GM23338 (cell line): Measurements from ENCODE around the gene CPA3. TPM values are rescaled to one million over a fixed set of nuclear protein-coding genes. Genes with fewer than 3 reads are reported as not detected.

Source experiments
- ATAC-seq: fragments of 200-7000 bp; cut with Tn5 transposase; 3 replicates; pipeline ENCODE4 v1.9.1; 2020
- DNase-seq: peaks from one replicate; pipeline ENCODE4 v3.0.0-alpha.2; 2015; ENCODE audit warnings: low spot score
- H2AFZ ChIP-seq: fragments of 200-600 bp; sonication (generic); 2 replicates; pipeline ENCODE4 v1.8.0; 2016; ENCODE audit warnings: antibody characterized with exemption, mild to moderate bottlenecking, moderate library complexity
- H3F3A ChIP-seq: fragments of 200-600 bp; sonication (generic); replicated peaks from 2 replicates; pipeline ENCODE4 v1.8.0; 2017; ENCODE audit warnings: antibody characterized with exemption, mixed run types, low read depth
- H3K27ac ChIP-seq: fragments of 200-600 bp; sonication (generic); 2 replicates; pipeline ENCODE4 v1.6.1; 2016; ENCODE audit warnings: low read depth
- H3K27me3 ChIP-seq: fragments of 200-600 bp; sonication (generic); 2 replicates; pipeline ENCODE4 v1.8.0; 2016; ENCODE audit warnings: mild to moderate bottlenecking, mixed run types, moderate library complexity; ENCODE audit not compliant: insufficient read depth
- H3K36me3 ChIP-seq: fragments of 200-600 bp; sonication (generic); 2 replicates; pipeline ENCODE4 v1.8.0; 2016; ENCODE audit warnings: mild to moderate bottlenecking; ENCODE audit not compliant: insufficient read depth
- H3K4me1 ChIP-seq: fragments of 200-600 bp; sonication (generic); 2 replicates; pipeline ENCODE4 v1.8.0; 2016; ENCODE audit warnings: mild to moderate bottlenecking, moderate library complexity; ENCODE audit not compliant: insufficient read depth
- H3K4me2 ChIP-seq: fragments of 200-600 bp; sonication (generic); 2 replicates; pipeline ENCODE4 v1.7.1; 2017; ENCODE audit warnings: mixed run types
- H3K4me3 ChIP-seq: fragments of 200-600 bp; sonication (generic); 2 replicates; pipeline ENCODE4 v1.6.1; 2016; ENCODE audit warnings: mixed run types
- H3K79me2 ChIP-seq: fragments of 200-600 bp; sonication (generic); replicated peaks from 2 replicates; pipeline ENCODE4 v1.8.0; 2017; ENCODE audit warnings: mild to moderate bottlenecking; ENCODE audit not compliant: insufficient read depth
- H3K9me2 ChIP-seq: fragments of 200-600 bp; sonication (generic); 2 replicates; pipeline ENCODE4 v1.8.0; 2017; ENCODE audit not compliant: insufficient read depth
- H4K20me1 ChIP-seq: fragments of 200-600 bp; sonication (generic); replicated peaks from 2 replicates; pipeline ENCODE4 v1.8.0; 2017; ENCODE audit warnings: mild to moderate bottlenecking; ENCODE audit not compliant: insufficient read depth
- H3K27ac Mint-ChIP-seq: 2 replicates; pipeline ENCODE4 v1.8.0; 2020; ENCODE audit warnings: inconsistent platforms, mild to moderate bottlenecking, moderate library complexity, mixed read lengths
- H3K27me3 Mint-ChIP-seq: 3 replicates; pipeline ENCODE4 v1.8.0; 2022; ENCODE audit warnings: low read depth, mild to moderate bottlenecking, moderate library complexity, mixed read lengths, inconsistent platforms; ENCODE audit not compliant: insufficient read depth, poor library complexity
- H3K36me3 Mint-ChIP-seq: 3 replicates; pipeline ENCODE4 v1.8.0; 2021; ENCODE audit warnings: low read depth, mild to moderate bottlenecking, inconsistent platforms, moderate library complexity, mixed read lengths
- H3K4me1 Mint-ChIP-seq: 3 replicates; pipeline ENCODE4 v1.8.0; 2020; ENCODE audit warnings: mild to moderate bottlenecking, inconsistent platforms, mixed read lengths
- H3K4me3 Mint-ChIP-seq: 3 replicates; pipeline ENCODE4 v1.8.0; 2021; ENCODE audit warnings: moderate library complexity, mild to moderate bottlenecking, inconsistent platforms, mixed read lengths
- H3K9me3 Mint-ChIP-seq: 3 replicates; pipeline ENCODE4 v1.8.0; 2020; ENCODE audit warnings: moderate library complexity, mild to moderate bottlenecking, inconsistent platforms, mixed read lengths
- EZH2 ChIP-seq: fragments of 200-600 bp; sonication (generic); IDR thresholded peaks from one replicate; pipeline ENCODE4 v1.8.0; 2017; ENCODE audit warnings: antibody characterized with exemption, mild to moderate bottlenecking, low read depth; ENCODE audit not compliant: unreplicated experiment
- JUNB ChIP-seq: IDR thresholded peaks from one replicate; pipeline ENCODE4 v1.6.1; 2016; ENCODE audit warnings: antibody characterized with exemption; ENCODE audit not compliant: unreplicated experiment
- NANOG ChIP-seq: IDR thresholded peaks from 2 replicates; pipeline ENCODE4 v1.6.1; 2016; ENCODE audit warnings: antibody characterized with exemption, borderline replicate concordance
- POLR2AphosphoS5 ChIP-seq: IDR thresholded peaks from 2 replicates; pipeline ENCODE4 v1.6.1; 2016; ENCODE audit warnings: antibody characterized with exemption, low read depth
- STAT1 ChIP-seq: IDR thresholded peaks from one replicate; pipeline ENCODE4 v1.6.1; 2016; ENCODE audit warnings: antibody characterized with exemption; ENCODE audit not compliant: unreplicated experiment
- ZNF114 ChIP-seq: fragments of 250-450 bp; sonication (Bioruptor Pico); IDR thresholded peaks from 2 replicates; pipeline ENCODE4 v1.5.0; 2020; ENCODE audit warnings: mild to moderate bottlenecking, moderate library complexity
- ZNF331 ChIP-seq: fragments of 250-450 bp; sonication (Bioruptor Pico); IDR thresholded peaks from 2 replicates; pipeline ENCODE4 v1.5.0; 2020; ENCODE audit warnings: low read depth, mild to moderate bottlenecking, moderate library complexity
- polyA plus RNA-seq: library from polyadenylated mRNA; unstranded; fragments of >200 nt; fragmentation: Nextera tagmentation; extraction: Ambion mirVana; gene quantifications from 2 replicates; pipeline ENCODE4 v1.2.1, GENCODE V29; 2016
- total RNA-seq: library from RNA; depleted of rRNA; stranded (reverse); fragments of >200 nt; shearing (Covaris generic); gene quantifications from 2 replicates; pipeline ENCODE4 v1.2.3, GENCODE V29; 2014
- TF ChIP-seq, protein P1 (sequence below), 2 experiments: fragments of 200-600 bp in 1 of 2; sonication (generic) in 1 of 2; conservative IDR thresholded peaks; 2 replicates each; pipeline versions ENCODE4 v1.5.1 to v1.6.1; 2016 to 2017; ENCODE audit warnings: antibody characterized with exemption in 2 of 2, low read depth in 2 of 2, mild to moderate bottlenecking in 2 of 2, moderate library complexity in 1 of 2
- TF ChIP-seq, protein P2 (sequence below): IDR thresholded peaks from 2 replicates; pipeline ENCODE4 v1.6.1; 2016; ENCODE audit warnings: antibody characterized with exemption

CPA3 gene
- total and polyA plus RNA-seq, 2 experiments from 2014 or later = not detected

DNA sequence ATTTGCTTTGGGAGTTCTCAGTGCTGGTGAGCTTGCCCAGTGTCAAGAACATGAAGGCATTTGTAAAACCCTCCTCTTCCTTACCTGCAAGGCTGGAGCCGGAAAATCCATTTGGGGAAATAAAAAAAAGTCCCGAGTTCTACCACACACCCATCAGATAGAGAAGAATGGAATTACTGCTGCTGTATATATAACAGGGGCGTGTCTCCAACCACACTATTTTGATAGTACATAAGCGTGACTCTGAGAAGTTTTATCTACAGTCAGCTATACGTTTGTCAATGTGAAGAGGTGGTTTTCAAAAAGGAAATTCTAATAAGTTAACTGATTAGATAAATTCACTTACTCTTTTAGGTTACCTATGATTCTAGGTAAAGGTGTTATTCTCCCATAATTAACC, 1.3 kb upstream of the CPA3 start (continued):
- TF ChIP-seq, protein P1, sequence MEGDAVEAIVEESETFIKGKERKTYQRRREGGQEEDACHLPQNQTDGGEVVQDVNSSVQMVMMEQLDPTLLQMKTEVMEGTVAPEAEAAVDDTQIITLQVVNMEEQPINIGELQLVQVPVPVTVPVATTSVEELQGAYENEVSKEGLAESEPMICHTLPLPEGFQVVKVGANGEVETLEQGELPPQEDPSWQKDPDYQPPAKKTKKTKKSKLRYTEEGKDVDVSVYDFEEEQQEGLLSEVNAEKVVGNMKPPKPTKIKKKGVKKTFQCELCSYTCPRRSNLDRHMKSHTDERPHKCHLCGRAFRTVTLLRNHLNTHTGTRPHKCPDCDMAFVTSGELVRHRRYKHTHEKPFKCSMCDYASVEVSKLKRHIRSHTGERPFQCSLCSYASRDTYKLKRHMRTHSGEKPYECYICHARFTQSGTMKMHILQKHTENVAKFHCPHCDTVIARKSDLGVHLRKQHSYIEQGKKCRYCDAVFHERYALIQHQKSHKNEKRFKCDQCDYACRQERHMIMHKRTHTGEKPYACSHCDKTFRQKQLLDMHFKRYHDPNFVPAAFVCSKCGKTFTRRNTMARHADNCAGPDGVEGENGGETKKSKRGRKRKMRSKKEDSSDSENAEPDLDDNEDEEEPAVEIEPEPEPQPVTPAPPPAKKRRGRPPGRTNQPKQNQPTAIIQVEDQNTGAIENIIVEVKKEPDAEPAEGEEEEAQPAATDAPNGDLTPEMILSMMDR (conservative IDR thresholded peaks at IDR 0.05; ENCODE audit: low read depth in 2 of 2) = no peak
- no peak for TF ChIP-seq ZNF331 (CRISPR knock-in tag)
- TF ChIP-seq NANOG = no peak
- TF ChIP-seq, protein P2, sequence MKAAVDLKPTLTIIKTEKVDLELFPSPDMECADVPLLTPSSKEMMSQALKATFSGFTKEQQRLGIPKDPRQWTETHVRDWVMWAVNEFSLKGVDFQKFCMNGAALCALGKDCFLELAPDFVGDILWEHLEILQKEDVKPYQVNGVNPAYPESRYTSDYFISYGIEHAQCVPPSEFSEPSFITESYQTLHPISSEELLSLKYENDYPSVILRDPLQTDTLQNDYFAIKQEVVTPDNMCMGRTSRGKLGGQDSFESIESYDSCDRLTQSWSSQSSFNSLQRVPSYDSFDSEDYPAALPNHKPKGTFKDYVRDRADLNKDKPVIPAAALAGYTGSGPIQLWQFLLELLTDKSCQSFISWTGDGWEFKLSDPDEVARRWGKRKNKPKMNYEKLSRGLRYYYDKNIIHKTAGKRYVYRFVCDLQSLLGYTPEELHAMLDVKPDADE = no peak

DNA sequence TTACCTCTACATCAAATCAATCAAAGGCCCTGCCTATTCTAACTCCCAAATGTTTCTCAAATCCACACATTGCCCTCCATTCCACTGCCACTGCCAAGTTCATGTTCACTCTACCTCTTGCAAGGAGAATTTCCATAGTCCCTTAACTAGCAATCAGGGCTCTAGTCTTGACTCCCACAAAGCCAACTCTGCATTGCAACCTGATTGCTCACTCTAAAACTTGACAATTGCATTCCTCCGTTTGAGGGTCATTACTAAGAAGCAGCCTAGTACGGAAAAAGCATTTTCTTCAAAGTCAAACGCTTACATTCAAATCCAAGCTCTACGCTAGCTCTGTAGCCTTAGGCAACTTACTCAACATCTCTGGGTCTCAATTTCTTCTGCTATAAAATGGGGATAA, 1.2 kb downstream of the CPA3 start:
- TF ChIP-seq EZH2 = no peak
- no peak for TF ChIP-seq JUNB
- TF ChIP-seq, protein P2 = no peak
- TF ChIP-seq ZNF114 (CRISPR knock-in tag) = no peak
- no peak for TF ChIP-seq POLR2AphosphoS5
- TF ChIP-seq STAT1 = no peak
- TF ChIP-seq, protein P1 (conservative IDR thresholded peaks at IDR 0.05; ENCODE audit: low read depth in 2 of 2) = no peak
- no peaks in the 10 kb centered on the region for H3K27me3 Mint-ChIP-seq
- Histone ChIP-seq H4K20me1 (no peaks in the 10 kb centered on the region), H3K27me3 (no peaks in the 10 kb centered on the region), H2AFZ (no peak overlapping the region), H3K4me2 (no peak overlapping the region), H3K79me2 (no peaks in the 10 kb centered on the region), H3K9me2 (no peaks in the 10 kb centered on the region), H3K36me3 (no peaks in the 10 kb centered on the region), H3K4me1 (no peaks in the 10 kb centered on the region), H3F3A (no peaks in the 10 kb centered on the region), H3K4me3 (no peak overlapping the region), H3K27ac (no peak overlapping the region)
- H3K9me3 Mint-ChIP-seq = no peaks in the 10 kb centered on the region
- no peak overlapping the region for H3K4me3 Mint-ChIP-seq
- ATAC-seq (no peak), DNase-seq (no peak)
- no peak overlapping the region for H3K27ac Mint-ChIP-seq
- H3K4me1 Mint-ChIP-seq = no peaks in the 10 kb centered on the region
- H3K36me3 Mint-ChIP-seq = no peaks in the 10 kb centered on the region
